Colonic mucosa (tissue), 4 donors: ENCODE measurements around the gene SLC25A48. TPM values are rescaled to one million over a fixed set of nuclear protein-coding genes. Genes with fewer than 3 reads are reported as not detected.

Experiments
- DNase-seq: peaks from one replicate; pipeline ENCODE4 v3.0.0-alpha.2; 2020
- H3K27ac ChIP-seq: fragments of 200-600 bp; one replicate; pipeline ENCODE4 v1.8.0; 2021
- H3K27me3 ChIP-seq: fragments of 200-600 bp; one replicate; pipeline ENCODE4 v1.8.0; 2021
- H3K36me3 ChIP-seq: fragments of 200-600 bp; one replicate; pipeline ENCODE4 v1.8.0; 2021
- H3K4me1 ChIP-seq: fragments of 200-600 bp; one replicate; pipeline ENCODE4 v1.8.0; 2021; ENCODE audit warnings: mild to moderate bottlenecking
- H3K4me3 ChIP-seq: fragments of 200-600 bp; one replicate; pipeline ENCODE4 v1.8.0; 2021
- H3K9ac ChIP-seq, 2 donors: one replicate each; pipeline ENCODE4 v1.7.0; 2013; ENCODE audit warnings: control low read depth in 2 of 2, low read depth in 2 of 2, low read length in 2 of 2
- H3K9me3 ChIP-seq: fragments of 200-600 bp; one replicate; pipeline ENCODE4 v1.8.0; 2021
- CTCF ChIP-seq: fragments of 200-600 bp; IDR thresholded peaks from one replicate; pipeline ENCODE4 v1.8.0; 2022; ENCODE audit warnings: antibody characterized with exemption, mild to moderate bottlenecking
- intact Hi-C: fragments of 100-400 bp; cut with DNase I; formaldehyde crosslinking; loops from one replicate; pipeline ENCODE4 v1.14.1; 2022
- total RNA-seq, 2 donors: library from RNA; stranded (reverse); fragmentation: NEBNext Ultra II Directional in 1 of 2; extraction: Animal tissue kit (Norgen Biotek cat#: 25700) in 1 of 2; gene quantifications; one replicate each; pipeline ENCODE4 v1.2.1, GENCODE V29; 2021
- donor health status: healthy.
- donor health status: DM: no; HTN: no; CAD: no.
- donor health status: DM: no; HTN: no; CAD: no.

The SLC25A48 gene, protein sequence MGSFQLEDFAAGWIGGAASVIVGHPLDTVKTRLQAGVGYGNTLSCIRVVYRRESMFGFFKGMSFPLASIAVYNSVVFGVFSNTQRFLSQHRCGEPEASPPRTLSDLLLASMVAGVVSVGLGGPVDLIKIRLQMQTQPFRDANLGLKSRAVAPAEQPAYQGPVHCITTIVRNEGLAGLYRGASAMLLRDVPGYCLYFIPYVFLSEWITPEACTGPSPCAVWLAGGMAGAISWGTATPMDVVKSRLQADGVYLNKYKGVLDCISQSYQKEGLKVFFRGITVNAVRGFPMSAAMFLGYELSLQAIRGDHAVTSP
- total RNA-seq, result 1 to 10 TPM; 4.1 to 6.0 TPM

DNA sequence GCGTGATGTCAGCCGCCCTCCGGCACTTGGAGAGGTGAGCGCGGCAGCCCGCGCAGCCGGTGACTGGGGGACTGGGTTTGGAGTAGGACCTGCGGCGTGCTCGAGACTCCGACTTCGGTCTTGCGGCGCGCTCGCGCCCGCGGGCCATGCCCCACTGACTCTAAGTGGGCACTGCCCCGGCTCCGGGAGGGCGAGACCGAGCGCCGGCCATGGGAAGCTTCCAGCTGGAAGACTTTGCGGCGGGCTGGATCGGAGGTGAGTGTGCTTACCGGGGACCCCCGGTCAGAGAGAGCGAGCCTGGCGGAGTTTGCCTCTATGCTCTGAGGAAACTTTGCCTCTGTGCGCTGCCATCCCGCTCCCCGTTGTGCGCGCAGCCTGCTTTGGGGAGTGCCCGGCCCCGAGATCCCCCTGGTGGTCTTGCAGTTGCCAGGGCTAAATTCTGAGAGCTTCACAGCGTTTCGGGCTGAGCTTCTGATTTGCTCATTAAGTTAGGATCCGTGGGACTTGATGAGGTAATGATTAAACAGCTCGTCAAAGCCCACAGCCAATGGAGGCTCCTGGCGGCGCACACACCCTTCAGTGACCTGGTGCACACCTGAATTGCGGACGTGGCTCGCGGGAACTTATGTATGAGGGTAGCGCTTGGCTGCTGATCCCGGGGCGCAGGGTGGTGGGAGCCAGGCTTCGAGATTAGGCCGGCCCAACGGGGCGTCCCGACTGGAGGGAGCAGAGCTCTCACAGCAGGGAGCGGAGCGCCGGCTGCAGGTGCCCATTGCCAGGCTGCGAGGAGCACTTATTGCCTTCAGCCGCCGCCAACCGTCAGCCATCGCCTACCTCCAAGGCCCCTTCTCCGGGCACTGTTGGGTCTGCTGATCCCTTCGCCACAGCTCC lies at the start of gene SLC25A48:
TSS of gene SLC25A48 (plus strand) at position 25 of the 891 bp plus-strand sequence. CDS start at position 210, 185 bp downstream.
- Histone ChIP-seq H3K27ac (peak within 1 kb of the TSS; percentile 72), H3K9me3 (no peaks in the 10 kb centered on the region), H3K27me3 (peaks cover 11% of the 10 kb centered on the region), H3K4me1 (no peaks in the 10 kb centered on the region), H3K36me3 (no peaks in the 10 kb centered on the region), H3K4me3 (peak within 1 kb of the TSS; percentile 64), H3K9ac (peak within 1 kb of the TSS; percentile 66 to 67)
- intact Hi-C loops, result loop anchor here (5.0 kb wide), 1 partner anchor 273 kb away; no protein-coding TSS in a partner anchor
- TF ChIP-seq CTCF, result peak; percentile 64
- DNase-seq, result peak; percentile 86

DNA sequence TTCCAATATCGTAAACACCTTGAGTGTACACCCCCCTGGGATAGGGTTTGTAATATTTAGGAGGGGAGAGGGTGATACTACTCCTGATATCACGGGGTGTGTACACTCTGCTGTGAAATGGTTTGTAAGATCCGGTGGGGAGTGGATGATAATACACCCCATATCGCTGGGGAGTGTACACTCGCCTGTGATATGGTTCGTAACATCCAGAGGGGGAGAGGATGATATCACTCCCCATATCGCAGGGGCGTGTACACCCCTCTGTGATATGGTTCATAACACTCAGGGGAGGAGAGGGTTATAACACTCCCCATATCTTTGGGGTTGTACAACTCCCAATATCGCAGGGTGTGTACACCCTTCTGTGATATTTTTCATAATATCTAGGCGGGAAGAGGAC lies 33.8 kb upstream of the SLC25A48 start:
- no peaks in the 10 kb centered on the region for H3K27me3 ChIP-seq
- no peak overlapping the region for H3K9ac ChIP-seq
- H3K4me3 ChIP-seq, result no peak overlapping the region
- no peaks in the 10 kb centered on the region for H3K36me3 ChIP-seq
- no peaks in the 10 kb centered on the region for H3K9me3 ChIP-seq
- DNase-seq, result no peak
- H3K4me1 ChIP-seq, result no peaks in the 10 kb centered on the region
- TF ChIP-seq CTCF, result no peak
- no peak overlapping the region for H3K27ac ChIP-seq
- intact Hi-C loops, result no loop called here

- H3K27ac ChIP-seq, result no peak overlapping the region
- H3K9me3 ChIP-seq, result no peaks in the 10 kb centered on the region
- no peak overlapping the region for H3K9ac ChIP-seq
- no peak for TF ChIP-seq CTCF
- H3K4me3 ChIP-seq, result no peak overlapping the region
- DNase-seq, result no peak
- H3K4me1 ChIP-seq, result no peaks in the 10 kb centered on the region
- H3K36me3 ChIP-seq, result no peaks in the 10 kb centered on the region
- intact Hi-C loops, result no loop called here
- no peaks in the 10 kb centered on the region for H3K27me3 ChIP-seq
Observed at GRCh38 chr5:135810188-135810943, 24.1 kb upstream of the SLC25A48 start.

GRCh38 chr5:135811007-135811406 lies 23.5 kb upstream of the SLC25A48 start:
- intact Hi-C loops, result no loop called here
- no peaks in the 10 kb centered on the region for H3K9me3 ChIP-seq
- H3K9ac ChIP-seq, result no peak overlapping the region
- TF ChIP-seq CTCF, result no peak
- no peaks in the 10 kb centered on the region for H3K36me3 ChIP-seq
- no peak overlapping the region for H3K27ac ChIP-seq
- no peaks in the 10 kb centered on the region for H3K27me3 ChIP-seq
- no peak for DNase-seq
- H3K4me3 ChIP-seq, result no peak overlapping the region
- H3K4me1 ChIP-seq, result no peaks in the 10 kb centered on the region

DNA sequence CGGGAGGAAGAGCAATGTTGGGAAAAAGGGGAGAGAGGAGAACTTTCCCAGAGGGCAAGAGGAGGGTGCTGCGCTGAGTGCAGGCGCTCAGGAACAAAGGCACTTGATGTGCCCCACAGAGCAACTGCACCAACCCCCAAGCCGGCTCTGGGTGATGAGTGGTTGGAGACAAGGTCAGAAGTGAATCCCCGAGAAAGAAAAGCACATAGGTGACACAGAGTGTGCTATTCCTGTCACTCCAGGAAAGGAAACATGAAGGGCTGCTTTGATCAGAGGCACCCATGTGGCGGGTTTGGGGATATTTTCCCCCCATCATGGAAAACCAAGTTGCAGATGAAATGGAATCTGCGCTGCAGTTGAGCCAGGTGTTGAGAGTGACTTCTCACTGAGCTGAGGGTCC lies 20.7 kb upstream of the SLC25A48 start:
- Histone ChIP-seq H3K4me1 (no peaks in the 10 kb centered on the region), H3K9me3 (no peaks in the 10 kb centered on the region), H3K36me3 (no peaks in the 10 kb centered on the region), H3K4me3 (no peak overlapping the region), H3K27me3 (no peaks in the 10 kb centered on the region), H3K9ac (no peak overlapping the region), H3K27ac (no peak overlapping the region)
- DNase-seq, result no peak
- TF ChIP-seq CTCF, result no peak
- intact Hi-C loops, result no loop called here
